SK-N-MC (cell line): ENCODE data around the gene PROX1.

Experiments
- EZH2 ChIP-seq: fragments of 200-600 bp; sonication (generic); IDR thresholded peaks from one replicate; pipeline ENCODE4 v1.6.1; 2017; ENCODE audit warnings: antibody characterized with exemption
- POLR2AphosphoS5 ChIP-seq: IDR thresholded peaks from 2 replicates; pipeline ENCODE4 v1.6.1; 2012; ENCODE audit warnings: mild to moderate bottlenecking, low read depth, low read length, borderline replicate concordance

DNA sequence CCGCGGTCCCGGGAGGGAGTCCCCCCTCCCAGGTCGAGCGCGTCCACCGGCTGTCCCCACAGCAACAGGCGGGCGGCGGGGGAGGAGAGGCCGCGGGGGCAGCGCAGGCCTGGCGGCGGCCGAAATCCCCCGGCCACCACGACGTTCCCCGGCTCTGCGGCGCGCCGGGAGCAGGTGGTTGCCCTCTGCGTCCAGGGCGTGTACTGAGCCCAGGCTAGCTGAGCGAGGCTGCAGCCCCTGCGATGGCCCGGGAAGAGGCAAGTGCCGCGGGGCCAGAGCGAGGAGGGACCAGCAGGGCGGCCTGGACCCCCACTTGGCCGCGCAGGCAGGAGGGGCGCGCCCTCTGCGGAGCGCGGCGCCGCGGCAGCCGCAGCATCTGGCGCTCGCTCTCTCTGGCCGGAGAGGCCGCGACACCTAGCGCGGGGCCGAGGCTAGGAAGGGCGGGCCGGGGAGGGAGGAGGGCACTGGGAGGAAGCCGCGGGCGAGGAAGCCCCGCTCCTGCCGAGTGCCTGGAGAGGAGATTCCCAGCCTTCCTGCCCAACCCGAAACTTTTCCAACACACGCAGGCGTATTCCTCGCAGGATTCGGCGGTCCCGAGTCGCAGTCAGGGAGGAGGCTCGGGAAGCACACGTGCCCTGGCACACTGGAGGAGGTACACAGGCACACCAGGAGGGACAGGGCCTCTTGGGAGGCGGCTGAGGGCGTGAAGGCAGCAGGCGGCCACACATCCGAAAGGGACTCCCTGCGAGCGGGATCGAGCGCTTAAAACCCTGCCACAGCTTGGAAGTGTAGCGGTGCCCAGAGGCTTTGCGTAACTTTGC lies 4.9 kb upstream of the PROX1 start:
- TF ChIP-seq EZH2 (no peak), POLR2AphosphoS5 (no peak)
